HG02970 (cell line): ENCODE results near the gene GRAMD2B.

ENCODE experiments used
- ATAC-seq: cut with Tn5 transposase; IDR thresholded peaks from one replicate; pipeline ENCODE4 v1.9.1; 2021; ENCODE audit warnings: mild to moderate bottlenecking, moderate library complexity, moderate number of reproducible peaks; ENCODE audit not compliant: unreplicated experiment, low FRiP score

Gene GRAMD2B

GRCh38 chr5:126527892-126528291, 104.7 kb downstream of the GRAMD2B start:
- ATAC-seq, result no peak

DNA sequence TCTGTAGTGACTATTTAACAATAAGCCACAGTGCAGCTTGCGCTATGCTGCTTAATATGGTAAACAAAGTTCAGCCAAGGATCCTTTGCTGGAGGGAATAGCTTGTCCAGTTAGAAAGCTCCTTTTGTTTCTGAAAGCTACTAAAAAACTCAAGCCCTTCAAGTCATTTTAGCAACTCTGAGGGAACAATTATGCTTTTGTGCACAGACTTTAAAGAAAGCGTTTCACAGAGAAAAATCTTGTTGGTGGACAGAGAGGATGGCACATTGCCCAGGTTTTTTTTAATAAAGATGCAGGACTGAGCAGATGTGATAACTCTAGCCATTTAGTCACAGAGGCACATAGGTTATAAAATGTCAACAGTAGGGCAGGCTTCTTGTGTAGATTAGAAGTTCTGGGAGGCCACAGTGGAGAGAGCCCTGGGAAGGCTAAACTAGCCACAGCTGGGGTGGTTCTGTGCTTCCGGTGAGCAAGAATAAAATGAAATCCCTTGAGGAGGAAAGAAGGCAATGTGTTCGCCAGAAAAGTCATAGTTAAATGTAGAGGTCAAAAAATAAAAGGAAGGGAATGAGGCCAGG, 108.4 kb downstream of the GRAMD2B start:
- ATAC-seq, result no peak

- ATAC-seq, result no peak
Measured at GRCh38 chr5:126534553-126534952, 111.3 kb downstream of the GRAMD2B start.

DNA sequence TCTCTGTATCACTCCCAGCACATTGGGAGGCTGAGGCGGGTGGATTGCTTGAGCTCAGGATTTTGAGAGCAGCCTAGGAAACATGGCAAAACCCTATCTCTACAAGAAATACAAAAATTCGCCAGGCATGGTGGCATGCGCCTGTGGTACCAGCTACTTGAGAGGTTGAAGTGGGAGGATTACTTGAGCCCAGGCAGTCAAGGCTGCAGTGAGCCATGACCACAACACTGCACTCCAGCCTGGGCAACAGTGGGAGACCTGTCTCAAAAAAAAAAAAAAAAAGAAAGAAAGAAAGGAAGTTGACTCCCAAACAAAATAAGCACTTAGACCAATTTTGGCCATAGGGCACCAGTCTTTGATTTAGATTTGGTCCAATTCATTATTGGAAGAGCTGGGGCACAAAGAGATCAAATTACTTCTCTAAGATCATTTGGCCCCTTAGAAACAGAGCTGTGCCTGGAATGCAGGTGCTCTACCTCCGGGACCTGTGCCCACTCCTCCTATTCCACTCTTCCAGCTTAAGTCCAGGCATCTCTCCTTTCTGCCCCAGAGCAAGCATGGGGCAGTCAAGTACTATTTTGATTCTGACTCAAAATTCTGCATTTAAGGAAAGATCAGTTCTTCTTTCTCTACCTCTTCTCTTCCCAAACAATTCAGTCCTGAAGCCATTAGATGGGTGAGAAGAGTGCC, 112.8 kb downstream of the GRAMD2B start:
- ATAC-seq, result no peak

GRCh38 chr5:126536874-126537273, 113.7 kb downstream of the GRAMD2B start:
- no peak for ATAC-seq

DNA sequence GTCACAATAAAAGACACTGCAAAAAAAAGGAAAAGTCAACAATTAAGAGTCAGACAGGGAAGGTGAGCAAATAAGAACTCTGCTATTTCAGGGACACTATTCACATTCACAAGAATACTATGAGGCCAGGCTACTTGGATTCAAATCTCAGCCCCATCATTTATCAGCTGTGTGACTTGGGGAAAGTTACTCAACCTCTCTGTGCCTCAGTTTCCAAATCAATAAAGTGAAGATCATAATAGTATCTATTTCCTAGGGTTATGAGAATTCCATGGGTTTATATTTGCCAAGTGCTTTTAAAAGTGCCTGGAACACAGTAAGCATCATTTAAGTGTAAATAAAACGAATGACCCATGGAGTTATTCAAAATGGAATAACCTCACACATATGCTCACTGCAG, 115.4 kb downstream of the GRAMD2B start:
- no peak for ATAC-seq

- no peak for ATAC-seq
Measured at GRCh38 chr5:126540631-126541030, 117.4 kb downstream of the GRAMD2B start.

GRCh38 chr5:126542441-126542840, 119.2 kb downstream of the GRAMD2B start:
- no peak for ATAC-seq

- ATAC-seq, result no peak
Measured at GRCh38 chr5:126543009-126543408, 119.8 kb downstream of the GRAMD2B start.

- ATAC-seq, result no peak
Measured at GRCh38 chr5:126543660-126544059, 120.5 kb downstream of the GRAMD2B start.
